Astrocyte (in vitro differentiated cells and primary cell): Measurements from ENCODE around the gene HRH2. TPM values are rescaled to one million over a fixed set of nuclear protein-coding genes. Genes with fewer than 3 reads are reported as not detected.

Experiments
- DNase-seq: peaks from one replicate; pipeline ENCODE4 v3.0.0-alpha.2; 2010; ENCODE audit warnings: low read depth
- FAIRE-seq: peaks from 2 replicates; lab custom pipeline; 2011; peaks lifted over from hg19 to GRCh38; lab: Jason Lieb, UNC
- H2AFZ ChIP-seq: 2 replicates; pipeline ENCODE4 v1.6.0; 2012; ENCODE audit warnings: low read depth, low read length, inconsistent platforms
- H3K27ac ChIP-seq: 2 replicates; pipeline ENCODE4 v1.5.1; 2011; ENCODE audit warnings: low read depth, low read length, inconsistent platforms
- H3K27me3 ChIP-seq: 2 replicates; pipeline ENCODE4 v1.6.0; 2011; ENCODE audit warnings: low read length, inconsistent platforms; ENCODE audit not compliant: insufficient read depth
- H3K36me3 ChIP-seq: 2 replicates; pipeline ENCODE4 v1.5.1; 2011; ENCODE audit warnings: low read length, inconsistent platforms; ENCODE audit not compliant: insufficient read depth
- H3K4me1 ChIP-seq: 2 replicates; pipeline ENCODE4 v1.5.1; 2011; ENCODE audit warnings: low read length, inconsistent platforms; ENCODE audit not compliant: insufficient read depth
- H3K4me2 ChIP-seq: 2 replicates; pipeline ENCODE4 v1.6.0; 2012; ENCODE audit warnings: low read length, inconsistent platforms
- H3K4me3 ChIP-seq: 2 replicates; pipeline ENCODE4 v1.5.1; 2011; ENCODE audit warnings: low read depth, mild to moderate bottlenecking, low read length, inconsistent platforms; ENCODE audit not compliant: insufficient read depth
- H3K79me2 ChIP-seq: 2 replicates; pipeline ENCODE4 v1.6.0; 2012; ENCODE audit warnings: mild to moderate bottlenecking, low read length, inconsistent platforms; ENCODE audit not compliant: insufficient read depth
- H3K9ac ChIP-seq: 2 replicates; pipeline ENCODE4 v1.6.0; 2012; ENCODE audit warnings: mild to moderate bottlenecking, low read length, inconsistent platforms
- H3K9me3 ChIP-seq: 2 replicates; pipeline ENCODE4 v1.5.1; 2012; ENCODE audit warnings: low read depth, mild to moderate bottlenecking, low read length, inconsistent platforms; ENCODE audit not compliant: insufficient read depth
- H4K20me1 ChIP-seq: 2 replicates; pipeline ENCODE4 v1.6.0; 2012; ENCODE audit warnings: low read length, inconsistent platforms; ENCODE audit not compliant: insufficient read depth
- H3K27ac Mint-ChIP-seq: one replicate; pipeline ENCODE4 v1.8.0; 2021; ENCODE audit warnings: mild to moderate bottlenecking, mixed read lengths; ENCODE audit not compliant: unreplicated experiment
- H3K27me3 Mint-ChIP-seq: one replicate; pipeline ENCODE4 v1.8.0; 2021; ENCODE audit warnings: low read depth, mixed read lengths; ENCODE audit not compliant: unreplicated experiment
- H3K36me3 Mint-ChIP-seq: one replicate; pipeline ENCODE4 v1.8.0; 2021; ENCODE audit warnings: low read depth, mixed read lengths; ENCODE audit not compliant: unreplicated experiment
- H3K4me1 Mint-ChIP-seq: one replicate; pipeline ENCODE4 v1.8.0; 2021; ENCODE audit warnings: low read depth, mixed read lengths; ENCODE audit not compliant: unreplicated experiment
- H3K4me3 Mint-ChIP-seq: one replicate; pipeline ENCODE4 v1.8.0; 2021; ENCODE audit warnings: mild to moderate bottlenecking, moderate library complexity, mixed read lengths; ENCODE audit not compliant: unreplicated experiment
- H3K9me3 Mint-ChIP-seq: one replicate; pipeline ENCODE4 v1.8.0; 2021; ENCODE audit warnings: mild to moderate bottlenecking, mixed read lengths; ENCODE audit not compliant: unreplicated experiment
- CTCF ChIP-seq: IDR thresholded peaks from 2 replicates; pipeline ENCODE4 v1.5.1; 2011; ENCODE audit warnings: low read depth, mild to moderate bottlenecking, inconsistent platforms, low read length, moderate library complexity; ENCODE audit not compliant: insufficient read depth
- EZH2 ChIP-seq: IDR thresholded peaks from 2 replicates; pipeline ENCODE4 v1.6.1; 2012; ENCODE audit warnings: mild to moderate bottlenecking, low read length, inconsistent platforms; ENCODE audit not compliant: insufficient read depth
- total RNA-seq: library from RNA; stranded (reverse); gene quantifications from 2 replicates; pipeline ENCODE4 v1.2.1, GENCODE V29; 2021

Gene HRH2
- total RNA-seq, 1 donor from 2014 or later: 1.9 TPM

- peaks cover 1% of the 10 kb centered on the region for H3K9me3 Mint-ChIP-seq
- no peaks in the 10 kb centered on the region for H3K4me1 Mint-ChIP-seq
- Histone ChIP-seq H3K4me3 (no peak overlapping the region), H3K4me1 (no peaks in the 10 kb centered on the region), H3K9me3 (no peaks in the 10 kb centered on the region), H3K4me2 (no peak overlapping the region), H3K27ac (no peak overlapping the region), H2AFZ (no peak overlapping the region), H4K20me1 (no peaks in the 10 kb centered on the region), H3K27me3 (no peaks in the 10 kb centered on the region), H3K36me3 (no peaks in the 10 kb centered on the region), H3K9ac (no peak overlapping the region), H3K79me2 (no peaks in the 10 kb centered on the region)
- TF ChIP-seq CTCF: no peak
- TF ChIP-seq EZH2: no peak
- peaks cover 40% of the 10 kb centered on the region for H3K27me3 Mint-ChIP-seq
- no peak for DNase-seq
- no peak overlapping the region for H3K4me3 Mint-ChIP-seq
- peaks cover 5% of the 10 kb centered on the region for H3K36me3 Mint-ChIP-seq
- no peak for FAIRE-seq
- no peak overlapping the region for H3K27ac Mint-ChIP-seq
These were observed 29.4 kb downstream of the HRH2 start for GRCh38 chr5:175687231-175687701.

GRCh38 chr5:175688352-175689146 lies 30.7 kb downstream of the HRH2 start:
- Mint-ChIP-seq H3K27me3 (peaks cover 36% of the 10 kb centered on the region), H3K4me1 (no peaks in the 10 kb centered on the region), H3K36me3 (no peaks in the 10 kb centered on the region), H3K27ac (no peak overlapping the region), H3K4me3 (no peak overlapping the region), H3K9me3 (peaks cover 1% of the 10 kb centered on the region)
- Histone ChIP-seq H3K79me2 (no peaks in the 10 kb centered on the region), H3K4me2 (no peak overlapping the region), H3K27ac (no peak overlapping the region), H2AFZ (no peak overlapping the region), H3K9me3 (no peaks in the 10 kb centered on the region), H4K20me1 (no peaks in the 10 kb centered on the region), H3K27me3 (no peaks in the 10 kb centered on the region), H3K4me1 (no peaks in the 10 kb centered on the region), H3K4me3 (no peak overlapping the region), H3K36me3 (no peaks in the 10 kb centered on the region), H3K9ac (no peak overlapping the region)
- no peak for DNase-seq
- TF ChIP-seq CTCF (no peak), EZH2 (no peak)
- FAIRE-seq: no peak
